Measurements from ENCODE around the gene RBBP7.
"Not testable (repeated sequence)": the region's sequence is repeated elsewhere in the genome, so short reads cannot be mapped to it uniquely, and the experiment has no call there.

The RBBP7 gene

GRCh38 chrX:16856076-16856404, 14.1 kb downstream of the RBBP7 start:
- not testable (repeated sequence) for H3K9ac ChIP-seq (ENCODE audit: low read depth, low read length); H3K27me3 ChIP-seq (ENCODE audit: control insufficient read depth, insufficient read depth, low read length); H3K4me1 ChIP-seq (ENCODE audit: control insufficient read depth, insufficient read depth, low read length); H3K9me3 ChIP-seq (ENCODE audit: control insufficient read depth, insufficient read depth, low read length); H3K4me3 ChIP-seq (ENCODE audit: low read depth, low read length)
- H3K36me3 ChIP-seq (ENCODE audit: control insufficient read depth, insufficient read depth, low read length): peaks cover 49% of the 10 kb centered on the region

GRCh38 chrX:16855363-16856075, 14.6 kb downstream of the RBBP7 start:
- H3K9me3 ChIP-seq (ENCODE audit: control insufficient read depth, insufficient read depth, low read length): no peaks in the 10 kb centered on the region
- H3K4me1 ChIP-seq (ENCODE audit: control insufficient read depth, insufficient read depth, low read length): no peaks in the 10 kb centered on the region
- H3K4me3 ChIP-seq (ENCODE audit: low read depth, low read length): no peak overlapping the region
- no peak overlapping the region for H3K9ac ChIP-seq (ENCODE audit: low read depth, low read length)
- H3K36me3 ChIP-seq (ENCODE audit: control insufficient read depth, insufficient read depth, low read length): peaks cover 49% of the 10 kb centered on the region
- H3K27me3 ChIP-seq (ENCODE audit: control insufficient read depth, insufficient read depth, low read length): no peaks in the 10 kb centered on the region

- Histone ChIP-seq H3K9ac (ENCODE audit: low read depth, low read length) (no peak overlapping the region), H3K4me3 (ENCODE audit: low read depth, low read length) (no peak overlapping the region), H3K36me3 (ENCODE audit: control insufficient read depth, insufficient read depth, low read length) (peaks cover 50% of the 10 kb centered on the region)
These were observed 16.6 kb downstream of the RBBP7 start for GRCh38 chrX:16853537-16853936.

GRCh38 chrX:16852617-16853179, 17.5 kb downstream of the RBBP7 start:
- Histone ChIP-seq H3K9me3 (ENCODE audit: control insufficient read depth, insufficient read depth, low read length) (no peaks in the 10 kb centered on the region), H3K27me3 (ENCODE audit: control insufficient read depth, insufficient read depth, low read length) (no peaks in the 10 kb centered on the region), H3K36me3 (ENCODE audit: control insufficient read depth, insufficient read depth, low read length) (peaks cover 47% of the 10 kb centered on the region), H3K9ac (ENCODE audit: low read depth, low read length) (no peak overlapping the region), H3K4me1 (ENCODE audit: control insufficient read depth, insufficient read depth, low read length) (no peaks in the 10 kb centered on the region), H3K4me3 (ENCODE audit: low read depth, low read length) (no peak overlapping the region)

More at GRCh38 chrX:16853537-16853936, 16.6 kb downstream of the RBBP7 start:
- Histone ChIP-seq H3K4me1 (ENCODE audit: control insufficient read depth, insufficient read depth, low read length) (no peaks in the 10 kb centered on the region), H3K9me3 (ENCODE audit: control insufficient read depth, insufficient read depth, low read length) (no peaks in the 10 kb centered on the region), H3K27me3 (ENCODE audit: control insufficient read depth, insufficient read depth, low read length) (no peaks in the 10 kb centered on the region)

DNA sequence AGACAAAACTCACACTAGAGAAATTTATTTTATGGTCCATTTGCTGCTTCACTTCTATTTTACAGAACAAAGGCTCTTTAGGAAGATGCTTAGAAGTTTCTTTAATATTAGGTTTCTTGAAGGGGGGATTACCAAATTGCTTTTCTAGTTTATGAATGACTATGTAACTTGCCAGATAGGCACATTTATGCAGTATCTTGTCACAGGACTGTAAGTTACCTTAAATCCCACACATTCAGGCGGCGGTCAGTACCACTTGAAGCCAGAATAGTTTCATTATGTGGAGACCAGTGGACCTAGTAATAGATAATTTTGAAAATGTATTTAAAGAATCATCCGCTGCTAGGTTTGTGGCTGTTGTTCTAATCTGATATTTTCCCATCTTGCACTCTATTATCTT, 18.3 kb downstream of the RBBP7 start:
- H3K27me3 ChIP-seq (ENCODE audit: control insufficient read depth, insufficient read depth, low read length): no peaks in the 10 kb centered on the region
- H3K9me3 ChIP-seq (ENCODE audit: control insufficient read depth, insufficient read depth, low read length): no peaks in the 10 kb centered on the region
- no peak overlapping the region for H3K4me3 ChIP-seq (ENCODE audit: low read depth, low read length)
- no peak overlapping the region for H3K9ac ChIP-seq (ENCODE audit: low read depth, low read length)
- peaks cover 39% of the 10 kb centered on the region for H3K36me3 ChIP-seq (ENCODE audit: control insufficient read depth, insufficient read depth, low read length)
- no peaks in the 10 kb centered on the region for H3K4me1 ChIP-seq (ENCODE audit: control insufficient read depth, insufficient read depth, low read length)

DNA sequence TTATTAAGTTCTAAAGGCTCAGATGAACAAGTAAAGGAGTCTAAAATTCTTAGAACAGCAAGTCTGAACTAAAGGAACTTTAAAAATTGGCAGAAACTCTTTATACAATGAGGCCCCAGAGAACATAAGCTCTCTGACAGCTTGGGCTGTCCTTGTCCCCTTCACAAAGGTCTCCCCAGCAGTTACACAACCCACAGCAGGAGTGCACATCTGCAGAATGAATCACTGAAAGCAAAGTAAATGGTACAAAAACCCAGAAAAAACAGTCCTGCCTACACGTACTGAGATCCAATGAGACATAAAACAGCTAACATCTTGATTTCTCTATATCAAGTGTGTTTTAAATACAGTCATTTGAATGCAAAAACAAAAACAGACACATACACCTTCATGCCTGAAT, 18.7 kb downstream of the RBBP7 start:
- Histone ChIP-seq H3K9ac (ENCODE audit: low read depth, low read length) (no peak overlapping the region), H3K27me3 (ENCODE audit: control insufficient read depth, insufficient read depth, low read length) (no peaks in the 10 kb centered on the region), H3K9me3 (ENCODE audit: control insufficient read depth, insufficient read depth, low read length) (no peaks in the 10 kb centered on the region), H3K4me1 (ENCODE audit: control insufficient read depth, insufficient read depth, low read length) (no peaks in the 10 kb centered on the region), H3K4me3 (ENCODE audit: low read depth, low read length) (no peak overlapping the region), H3K36me3 (ENCODE audit: control insufficient read depth, insufficient read depth, low read length) (peaks cover 35% of the 10 kb centered on the region)

DNA sequence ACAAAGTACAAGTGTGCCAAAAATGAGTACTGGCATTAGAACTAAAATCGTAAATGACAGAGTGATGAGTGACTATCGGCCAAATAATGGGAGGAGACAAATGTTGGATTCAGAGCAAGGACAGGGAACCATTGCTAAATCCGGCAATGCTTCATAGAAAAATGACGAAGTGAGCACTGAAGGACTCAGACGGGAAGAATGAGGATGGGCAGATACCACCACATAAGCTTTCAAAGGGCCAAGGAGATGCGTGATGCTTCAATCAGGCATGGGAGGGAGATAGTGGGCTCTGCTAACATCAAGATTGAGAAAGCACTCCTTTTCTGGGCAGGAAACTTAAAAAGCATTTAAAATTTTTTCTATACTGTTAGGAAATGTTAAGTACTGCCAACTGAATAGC, 21.6 kb downstream of the RBBP7 start:
- peaks cover 35% of the 10 kb centered on the region for H3K36me3 ChIP-seq (ENCODE audit: control insufficient read depth, insufficient read depth, low read length)

DNA sequence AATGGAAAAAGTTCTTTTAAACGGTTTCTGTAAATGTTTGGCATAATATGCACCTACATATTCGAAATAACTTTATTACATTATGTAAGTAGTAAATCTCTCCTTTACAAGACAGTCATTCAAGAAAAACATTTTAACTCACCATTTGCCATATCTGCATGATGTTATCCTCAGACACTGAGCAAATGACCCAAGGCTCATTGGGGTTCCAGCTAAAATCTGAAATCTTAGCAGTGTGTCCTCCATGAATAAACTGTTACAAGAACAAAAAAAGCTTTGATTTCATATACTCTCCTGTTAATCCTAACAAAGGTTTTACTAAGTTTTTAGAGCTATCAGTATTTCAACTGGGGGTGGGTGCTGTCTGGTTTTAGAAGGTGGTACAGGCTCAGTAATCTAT, 24.5 kb downstream of the RBBP7 start:
- Histone ChIP-seq H3K4me1 (ENCODE audit: control insufficient read depth, insufficient read depth, low read length) (peaks cover 7% of the 10 kb centered on the region), H3K9ac (ENCODE audit: low read depth, low read length) (no peak overlapping the region), H3K27me3 (ENCODE audit: control insufficient read depth, insufficient read depth, low read length) (no peaks in the 10 kb centered on the region), H3K9me3 (ENCODE audit: control insufficient read depth, insufficient read depth, low read length) (no peaks in the 10 kb centered on the region), H3K4me3 (ENCODE audit: low read depth, low read length) (no peak overlapping the region), H3K36me3 (ENCODE audit: control insufficient read depth, insufficient read depth, low read length) (peaks cover 27% of the 10 kb centered on the region)

More for the DNA sequence above, 21.6 kb downstream of the RBBP7 start:
- no peaks in the 10 kb centered on the region for H3K9me3 ChIP-seq (ENCODE audit: control insufficient read depth, insufficient read depth, low read length)
- H3K27me3 ChIP-seq (ENCODE audit: control insufficient read depth, insufficient read depth, low read length): no peaks in the 10 kb centered on the region
- H3K4me1 ChIP-seq (ENCODE audit: control insufficient read depth, insufficient read depth, low read length): no peaks in the 10 kb centered on the region
- no peak overlapping the region for H3K4me3 ChIP-seq (ENCODE audit: low read depth, low read length)
- H3K9ac ChIP-seq (ENCODE audit: low read depth, low read length): no peak overlapping the region

DNA sequence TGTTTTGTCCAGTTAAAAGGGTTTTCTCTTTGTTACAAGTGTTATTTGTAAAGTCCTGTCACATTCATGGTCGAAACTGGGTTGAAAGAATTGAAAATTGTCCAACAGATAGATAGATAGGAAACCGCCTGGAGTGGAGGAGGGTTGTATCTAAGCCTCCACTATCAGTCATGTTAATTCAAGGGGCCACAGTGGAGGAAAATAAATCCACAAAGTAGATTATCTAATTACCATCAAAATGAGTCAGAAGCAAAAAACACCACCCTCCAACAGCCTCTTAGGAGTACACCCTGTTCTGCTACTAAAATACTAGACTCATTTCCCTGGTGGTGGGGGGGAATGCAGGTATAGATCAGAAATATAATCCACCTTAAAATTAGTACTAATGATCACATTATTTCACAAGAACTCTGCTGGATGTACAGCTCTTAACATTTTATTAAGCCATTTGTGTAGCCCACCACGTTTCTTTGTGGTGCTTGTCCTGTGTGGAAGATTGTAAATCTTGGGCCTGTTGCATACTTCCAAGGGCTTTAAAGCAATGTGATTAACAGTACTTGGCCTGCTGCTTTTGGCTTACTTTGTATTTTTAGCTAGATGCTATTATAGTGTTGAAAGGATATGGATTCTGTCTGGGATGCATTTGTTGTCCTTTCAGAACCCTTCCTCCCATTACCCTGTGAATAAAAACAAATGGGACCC, 26.8 kb downstream of the RBBP7 start:
- H3K36me3 ChIP-seq (ENCODE audit: control insufficient read depth, insufficient read depth, low read length): peaks cover 33% of the 10 kb centered on the region
- H3K4me1 ChIP-seq (ENCODE audit: control insufficient read depth, insufficient read depth, low read length): peaks cover 22% of the 10 kb centered on the region
- H3K4me3 ChIP-seq (ENCODE audit: low read depth, low read length): no peak overlapping the region
- H3K27me3 ChIP-seq (ENCODE audit: control insufficient read depth, insufficient read depth, low read length): no peaks in the 10 kb centered on the region
- H3K9me3 ChIP-seq (ENCODE audit: control insufficient read depth, insufficient read depth, low read length): no peaks in the 10 kb centered on the region
- H3K9ac ChIP-seq (ENCODE audit: low read depth, low read length): no peak overlapping the region

DNA sequence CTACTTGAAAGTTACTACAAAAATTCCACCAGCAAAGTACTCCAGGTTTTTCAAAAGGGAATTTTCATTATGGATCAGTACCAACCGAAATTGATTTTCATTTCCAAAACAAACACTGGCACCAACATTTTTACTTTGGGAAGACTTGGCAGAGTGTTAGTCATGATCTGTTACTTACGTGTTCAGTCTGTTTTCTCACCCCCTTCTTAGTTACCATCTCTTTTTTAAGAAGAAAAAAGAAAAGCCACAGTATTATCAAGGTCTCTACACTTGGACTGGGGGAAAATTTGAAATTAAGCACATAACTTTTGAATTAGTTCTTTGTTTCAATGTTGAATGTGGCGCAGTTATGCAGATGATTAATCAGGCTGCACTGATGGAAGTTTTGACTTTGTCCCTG, 27.5 kb downstream of the RBBP7 start:
- Histone ChIP-seq H3K27me3 (ENCODE audit: control insufficient read depth, insufficient read depth, low read length) (no peaks in the 10 kb centered on the region), H3K4me3 (ENCODE audit: low read depth, low read length) (no peak overlapping the region), H3K9ac (ENCODE audit: low read depth, low read length) (no peak overlapping the region), H3K9me3 (ENCODE audit: control insufficient read depth, insufficient read depth, low read length) (no peaks in the 10 kb centered on the region), H3K36me3 (ENCODE audit: control insufficient read depth, insufficient read depth, low read length) (peaks cover 32% of the 10 kb centered on the region), H3K4me1 (ENCODE audit: control insufficient read depth, insufficient read depth, low read length) (peaks cover 25% of the 10 kb centered on the region)

GRCh38 chrX:16839852-16840460, 30.2 kb downstream of the RBBP7 start:
- Histone ChIP-seq H3K4me1 (ENCODE audit: control insufficient read depth, insufficient read depth, low read length) (peaks cover 25% of the 10 kb centered on the region), H3K27me3 (ENCODE audit: control insufficient read depth, insufficient read depth, low read length) (no peaks in the 10 kb centered on the region), H3K4me3 (ENCODE audit: low read depth, low read length) (no peak overlapping the region), H3K36me3 (ENCODE audit: control insufficient read depth, insufficient read depth, low read length) (peaks cover 44% of the 10 kb centered on the region), H3K9me3 (ENCODE audit: control insufficient read depth, insufficient read depth, low read length) (no peaks in the 10 kb centered on the region), H3K9ac (ENCODE audit: low read depth, low read length) (no peak overlapping the region)

All from iPS-15b (cell line).